ENCODE measurements around the gene CCAR1. TPM values are rescaled to one million over a fixed set of nuclear protein-coding genes. Genes with fewer than 3 reads are reported as not detected.
"Not testable (repeated sequence)": the region's sequence is repeated elsewhere in the genome, so short reads cannot be mapped to it uniquely, and the experiment has no call there.

The CCAR1 gene
- total RNA-seq, 4 donors from 2014 or later, result 42.0 to 99.9 (median 56.0) TPM

- H3K4me3 ChIP-seq, result no peak overlapping the region
- intact Hi-C loops (cut with DNase I; ENCODE audit: low total_unique reads), result no loop called here
These were observed 90.4 kb downstream of the CCAR1 start for GRCh38 chr10:68811314-68812009.

GRCh38 chr10:68812420-68812819, 91.4 kb downstream of the CCAR1 start:
- DNase-seq, result no peak
- intact Hi-C loops (cut with DNase I; ENCODE audit: low total_unique reads) (no loop called here), in situ Hi-C loops (cut with MboI; ENCODE audit: low pct_ligation_motif_present in 1 of 4, low pct_unique_long_range_greater_than_20kb in 1 of 4, low sequenced_read_pairs in 3 of 4) (no loop called here)
- no peak for TF ChIP-seq EP300 (IDR thresholded peaks at IDR 0.05; ENCODE audit: low read depth)
- TF ChIP-seq POLR2AphosphoS5 (IDR thresholded peaks at IDR 0.05), result no peak
- no peak for TF ChIP-seq CTCF (IDR thresholded peaks at IDR 0.05)
- no peak for TF ChIP-seq POLR2A (IDR thresholded peaks at IDR 0.05)
- Histone ChIP-seq H3K4me3 (no peak overlapping the region), H3K27ac (no peak overlapping the region), H3K27me3 (no peaks in the 10 kb centered on the region), H3K4me1 (no peaks in the 10 kb centered on the region), H3K36me3 (no peaks in the 10 kb centered on the region), H3K9me3 (no peaks in the 10 kb centered on the region)
- 82% methylated on average over 4 of the region's 4 CpGs; no CpG with 5 or more reads in 1 of the 2 donors for WGBS, 2 donors (ENCODE audit: low coverage in 1 of 2)

More at GRCh38 chr10:68811314-68812009, 90.4 kb downstream of the CCAR1 start:
- Histone ChIP-seq H3K27me3 (no peaks in the 10 kb centered on the region), H3K9me3 (no peaks in the 10 kb centered on the region), H3K27ac (no peak overlapping the region), H3K4me1 (no peaks in the 10 kb centered on the region), H3K36me3 (no peaks in the 10 kb centered on the region)
- in situ Hi-C loops (cut with MboI; ENCODE audit: low pct_ligation_motif_present in 1 of 4, low pct_unique_long_range_greater_than_20kb in 1 of 4, low sequenced_read_pairs in 3 of 4), result no loop called here
- WGBS, 2 donors (ENCODE audit: low coverage in 1 of 2), result 83 to 87% methylated on average over 4 to 7 of the region's 7 CpGs
- no peak for DNase-seq
- TF ChIP-seq POLR2A (IDR thresholded peaks at IDR 0.05) (no peak), EP300 (IDR thresholded peaks at IDR 0.05; ENCODE audit: low read depth) (no peak), CTCF (IDR thresholded peaks at IDR 0.05) (no peak), POLR2AphosphoS5 (IDR thresholded peaks at IDR 0.05) (no peak)

GRCh38 chr10:68813559-68813958, 92.5 kb downstream of the CCAR1 start:
- H3K27me3 ChIP-seq, result no peaks in the 10 kb centered on the region
- no peak overlapping the region for H3K4me3 ChIP-seq
- DNase-seq, result no peak
- H3K27ac ChIP-seq, result no peak overlapping the region
- TF ChIP-seq POLR2AphosphoS5 (IDR thresholded peaks at IDR 0.05) (no peak), POLR2A (IDR thresholded peaks at IDR 0.05) (no peak), CTCF (IDR thresholded peaks at IDR 0.05) (no peak), EP300 (IDR thresholded peaks at IDR 0.05; ENCODE audit: low read depth) (no peak)
- in situ Hi-C loops (cut with MboI; ENCODE audit: low pct_ligation_motif_present in 1 of 4, low pct_unique_long_range_greater_than_20kb in 1 of 4, low sequenced_read_pairs in 3 of 4), result no loop called here
- no peaks in the 10 kb centered on the region for H3K9me3 ChIP-seq
- no peaks in the 10 kb centered on the region for H3K36me3 ChIP-seq
- intact Hi-C loops (cut with DNase I; ENCODE audit: low total_unique reads), result no loop called here
- no peaks in the 10 kb centered on the region for H3K4me1 ChIP-seq

GRCh38 chr10:68816796-68817412, 95.9 kb downstream of the CCAR1 start:
- H3K27me3 ChIP-seq, result no peaks in the 10 kb centered on the region
- TF ChIP-seq CTCF (IDR thresholded peaks at IDR 0.05) (no peak), EP300 (IDR thresholded peaks at IDR 0.05; ENCODE audit: low read depth) (no peak), POLR2AphosphoS5 (IDR thresholded peaks at IDR 0.05) (no peak), POLR2A (IDR thresholded peaks at IDR 0.05) (no peak)
- H3K4me3 ChIP-seq, result no peak overlapping the region
- DNase-seq, result no peak
- no peaks in the 10 kb centered on the region for H3K4me1 ChIP-seq
- no peak overlapping the region for H3K27ac ChIP-seq
- intact Hi-C loops (cut with DNase I; ENCODE audit: low total_unique reads) (no loop called here), in situ Hi-C loops (cut with MboI; ENCODE audit: low pct_ligation_motif_present in 1 of 4, low pct_unique_long_range_greater_than_20kb in 1 of 4, low sequenced_read_pairs in 3 of 4) (no loop called here)
- 13 to 73% methylated on average over 1 to 4 of the region's 4 CpGs for WGBS, 2 donors (ENCODE audit: low coverage in 1 of 2)
- no peaks in the 10 kb centered on the region for H3K9me3 ChIP-seq
- no peaks in the 10 kb centered on the region for H3K36me3 ChIP-seq

GRCh38 chr10:68820359-68820758, 99.3 kb downstream of the CCAR1 start:
- H3K9me3 ChIP-seq; H3K27ac ChIP-seq; in situ Hi-C loops (cut with MboI; ENCODE audit: low pct_ligation_motif_present in 1 of 4, low pct_unique_long_range_greater_than_20kb in 1 of 4, low sequenced_read_pairs in 3 of 4); H3K27me3 ChIP-seq; H3K4me1 ChIP-seq; DNase-seq; H3K4me3 ChIP-seq; H3K36me3 ChIP-seq: not testable (repeated sequence)
- intact Hi-C loops (cut with DNase I; ENCODE audit: low total_unique reads), result loop anchor here (10.0 kb wide), 1 partner anchor 74 kb away; no protein-coding TSS in a partner anchor
- 93% methylated on average over 1 of the region's 1 CpG; no CpG with 5 or more reads in 1 of the 2 donors for WGBS, 2 donors (ENCODE audit: low coverage in 1 of 2)

- 85% methylated on average over 2 of the region's 2 CpGs; no CpG with 5 or more reads in 1 of the 2 donors for WGBS, 2 donors (ENCODE audit: low coverage in 1 of 2)
- H3K36me3 ChIP-seq; H3K27ac ChIP-seq; H3K9me3 ChIP-seq; H3K27me3 ChIP-seq; H3K4me3 ChIP-seq; DNase-seq; H3K4me1 ChIP-seq; in situ Hi-C loops (cut with MboI; ENCODE audit: low pct_ligation_motif_present in 1 of 4, low pct_unique_long_range_greater_than_20kb in 1 of 4, low sequenced_read_pairs in 3 of 4): not testable (repeated sequence)
- intact Hi-C loops (cut with DNase I; ENCODE audit: low total_unique reads), result loop anchor here (10.0 kb wide), 1 partner anchor 72 kb away; no protein-coding TSS in a partner anchor
These were observed 101.6 kb downstream of the CCAR1 start for GRCh38 chr10:68822626-68823025.
